ENCODE data around the gene GRIN2A. TPM values are rescaled to one million over a fixed set of nuclear protein-coding genes. Genes with fewer than 3 reads are reported as not detected.

The GRIN2A gene
- total and polyA plus RNA-seq, 2 donors (not counting 3 experiments of a cell fraction or from before 2014, with no cell fraction given): not detected

- Histone ChIP-seq H3K27ac (ENCODE audit: insufficient read depth, low read depth, low read length) (no peak overlapping the region), H3K79me2 (ENCODE audit: control insufficient read depth, insufficient read depth, low read length) (no peaks in the 10 kb centered on the region), H3K4me3 (replicated peaks in 1 of 3; ENCODE audit: insufficient read depth in 1 of 3, low read depth in 1 of 3, low read length in 3 of 3) (no peak overlapping the region), H3K36me3 (ENCODE audit: control insufficient read depth in 2 of 2, extremely low read depth in 1 of 2, insufficient read depth in 2 of 2, low read length in 2 of 2) (no peaks in the 10 kb centered on the region), H3K9me3 (replicated peaks; ENCODE audit: control insufficient read depth, insufficient read depth, low read length) (no peaks in the 10 kb centered on the region), H3K9ac (replicated peaks; ENCODE audit: extremely low read depth, insufficient read depth, low read length) (no peak overlapping the region), H4K20me1 (replicated peaks; ENCODE audit: control insufficient read depth, extremely low read depth, insufficient read depth, low read length) (no peaks in the 10 kb centered on the region), H3K4me2 (ENCODE audit: insufficient read depth, low read length) (no peak overlapping the region), H2AFZ (ENCODE audit: low read depth, low read length) (no peak overlapping the region), H3K9me1 (replicated peaks; ENCODE audit: control insufficient read depth, extremely low read depth, insufficient read depth, low read length) (no peaks in the 10 kb centered on the region), H3K4me1 (ENCODE audit: control insufficient read depth, extremely low read depth, insufficient read depth, low read length) (no peaks in the 10 kb centered on the region), H3K27me3 (ENCODE audit: control insufficient read depth in 2 of 2, insufficient read depth in 2 of 2, low read length in 2 of 2) (no peaks in the 10 kb centered on the region)
- FAIRE-seq: no peak
- dilution Hi-C loops (cut with MboI; ENCODE audit: extremely low pct_ligation_motif_present, low sequenced_read_pairs): no loop called here
- DNase-seq (ENCODE audit: low read depth, low spot score): no peak
- intact Hi-C loops (cut with micrococcal nuclease): no loop called here
- no peak for TF ChIP-seq MAX (IDR thresholded peaks at IDR 0.05; ENCODE audit: insufficient read depth, insufficient read length)
- no peak for TF ChIP-seq MYC (IDR thresholded peaks at IDR 0.05; ENCODE audit: low read depth, low read length)
- no peak for TF ChIP-seq FOS (IDR thresholded peaks at IDR 0.05; ENCODE audit: borderline replicate concordance, insufficient read depth, low read length)
- TF ChIP-seq JUN (IDR thresholded peaks at IDR 0.05; ENCODE audit: borderline replicate concordance, insufficient read depth, insufficient read length, low read depth): no peak
- no peak for TF ChIP-seq POLR2A (IDR thresholded peaks at IDR 0.05; ENCODE audit: low read depth, low read length)
- ChIA-PET CTCF (no interaction called here), POLR2A (no interaction called here)
- no TSS peak for BruUV-seq (replicated peaks)
These were observed 205.6 kb downstream of the GRIN2A start for GRCh38 chr16:9976601-9977000.

GRCh38 chr16:9971907-9972306 lies 210.3 kb downstream of the GRIN2A start:
- Histone ChIP-seq H3K9me1 (replicated peaks; ENCODE audit: control insufficient read depth, extremely low read depth, insufficient read depth, low read length) (no peaks in the 10 kb centered on the region), H3K9ac (replicated peaks; ENCODE audit: extremely low read depth, insufficient read depth, low read length) (no peak overlapping the region), H3K79me2 (ENCODE audit: control insufficient read depth, insufficient read depth, low read length) (no peaks in the 10 kb centered on the region), H3K27me3 (ENCODE audit: control insufficient read depth in 2 of 2, insufficient read depth in 2 of 2, low read length in 2 of 2) (no peaks in the 10 kb centered on the region), H3K4me2 (ENCODE audit: insufficient read depth, low read length) (no peak overlapping the region), H2AFZ (ENCODE audit: low read depth, low read length) (no peak overlapping the region), H4K20me1 (replicated peaks; ENCODE audit: control insufficient read depth, extremely low read depth, insufficient read depth, low read length) (no peaks in the 10 kb centered on the region), H3K36me3 (ENCODE audit: control insufficient read depth in 2 of 2, extremely low read depth in 1 of 2, insufficient read depth in 2 of 2, low read length in 2 of 2) (no peaks in the 10 kb centered on the region), H3K27ac (ENCODE audit: insufficient read depth, low read depth, low read length) (no peak overlapping the region), H3K4me1 (ENCODE audit: control insufficient read depth, extremely low read depth, insufficient read depth, low read length) (no peaks in the 10 kb centered on the region), H3K9me3 (replicated peaks; ENCODE audit: control insufficient read depth, insufficient read depth, low read length) (no peaks in the 10 kb centered on the region), H3K4me3 (replicated peaks in 1 of 3; ENCODE audit: insufficient read depth in 1 of 3, low read depth in 1 of 3, low read length in 3 of 3) (no peak overlapping the region)
- POLR2A ChIA-PET: no interaction called here
- CTCF ChIA-PET: no interaction called here
- DNase-seq (ENCODE audit: low read depth, low spot score) (no peak), FAIRE-seq (no peak)
- dilution Hi-C loops (cut with MboI; ENCODE audit: extremely low pct_ligation_motif_present, low sequenced_read_pairs): no loop called here
- TF ChIP-seq EZH2 (IDR thresholded peaks at IDR 0.05; ENCODE audit: borderline replicate concordance, low read depth, low read length, severe bottlenecking): no peak
- no peak for TF ChIP-seq CTCF (IDR thresholded peaks at IDR 0.05; ENCODE audit: extremely low read depth in 1 of 2, insufficient read depth in 1 of 2, low read depth in 1 of 2, low read length in 2 of 2)
- no peak for TF ChIP-seq POLR2AphosphoS5 (IDR thresholded peaks at IDR 0.05; ENCODE audit: insufficient read depth, low read depth, low read length)
- no peak for TF ChIP-seq POLR2A (IDR thresholded peaks at IDR 0.05; ENCODE audit: low read depth, low read length)
- TF ChIP-seq JUN (IDR thresholded peaks at IDR 0.05; ENCODE audit: borderline replicate concordance, insufficient read depth, insufficient read length, low read depth): no peak
- TF ChIP-seq MYC (IDR thresholded peaks at IDR 0.05; ENCODE audit: low read depth, low read length): no peak
- TF ChIP-seq GATA2 (IDR thresholded peaks at IDR 0.05; ENCODE audit: insufficient read depth, insufficient read length, low read depth, low read length): no peak
- TF ChIP-seq MAX (IDR thresholded peaks at IDR 0.05; ENCODE audit: insufficient read depth, insufficient read length): no peak
- no TSS peak for BruUV-seq (replicated peaks)
- intact Hi-C loops (cut with micrococcal nuclease): no loop called here
